OCI-LY1 (cell line): ENCODE results near the gene ZBTB5.
"Not testable (repeated sequence)": the region's sequence is repeated elsewhere in the genome, so short reads cannot be mapped to it uniquely, and the experiment has no call there.

Experiments used
- H2AFZ ChIP-seq: fragments of 200-600 bp; sonication (generic), shearing (Covaris generic); 2 replicates; pipeline ENCODE4 v1.6.0; 2014; ENCODE audit warnings: antibody characterized with exemption, mild to moderate bottlenecking, low read length
- H3F3A ChIP-seq: fragments of 200-600 bp; sonication (generic), shearing (Covaris generic); 2 replicates; pipeline ENCODE4 v1.6.0; 2014; ENCODE audit warnings: mild to moderate bottlenecking, antibody characterized with exemption, low read length, moderate library complexity; ENCODE audit not compliant: insufficient read depth
- H3K27ac ChIP-seq: fragments of 200-600 bp; sonication (generic); 2 replicates; pipeline ENCODE4 v1.5.1; 2014; ENCODE audit warnings: low read length, mixed run types, mild to moderate bottlenecking, low read depth; ENCODE audit not compliant: poor library complexity, severe bottlenecking
- H3K27me3 ChIP-seq: fragments of 200-600 bp; sonication (generic); 2 replicates; pipeline ENCODE4 v1.6.0; 2014; ENCODE audit warnings: antibody characterized with exemption, mild to moderate bottlenecking, low read length, moderate library complexity; ENCODE audit not compliant: insufficient read depth
- H3K36me3 ChIP-seq: fragments of 200-600 bp; sonication (generic); 2 replicates; pipeline ENCODE4 v1.6.1; 2014; ENCODE audit warnings: mild to moderate bottlenecking, antibody characterized with exemption, low read length, moderate library complexity, mixed read lengths; ENCODE audit not compliant: insufficient read depth
- H3K4me1 ChIP-seq: fragments of 200-600 bp; sonication (generic); 2 replicates; pipeline ENCODE4 v1.5.1; 2014; ENCODE audit warnings: mild to moderate bottlenecking, low read length, moderate library complexity; ENCODE audit not compliant: insufficient read depth, severe bottlenecking
- H3K4me2 ChIP-seq: fragments of 200-600 bp; sonication (generic), shearing (Covaris generic); 2 replicates; pipeline ENCODE4 v1.6.1; 2014; ENCODE audit warnings: low read length
- H3K4me3 ChIP-seq: fragments of 200-600 bp; sonication (generic); 2 replicates; pipeline ENCODE4 v1.5.1; 2014; ENCODE audit warnings: low read length, low read depth, mild to moderate bottlenecking, mixed read lengths; ENCODE audit not compliant: poor library complexity, severe bottlenecking
- H3K79me2 ChIP-seq: fragments of 200-600 bp; shearing (Covaris generic); 2 replicates; pipeline ENCODE4 v1.6.1; 2016; ENCODE audit warnings: mixed run types, low read length, mixed read lengths; ENCODE audit not compliant: insufficient read depth
- H3K9ac ChIP-seq: fragments of 200-600 bp; sonication (generic), shearing (Covaris generic); 2 replicates; pipeline ENCODE4 v1.6.1; 2014; ENCODE audit warnings: mild to moderate bottlenecking, low read length, mixed read lengths
- H3K9me2 ChIP-seq: fragments of 200-600 bp; sonication (generic), shearing (Covaris generic); 2 replicates; pipeline ENCODE4 v1.6.1; 2014; ENCODE audit warnings: low read depth, mild to moderate bottlenecking, low read length, mixed read lengths
- H3K9me3 ChIP-seq: fragments of 200-600 bp; shearing (Covaris generic); 2 replicates; pipeline ENCODE4 v1.6.1; 2014; ENCODE audit warnings: low read length, mixed read lengths
- H4K20me1 ChIP-seq: fragments of 200-600 bp; sonication (generic), shearing (Covaris generic); 2 replicates; pipeline ENCODE4 v1.6.0; 2016; ENCODE audit warnings: mild to moderate bottlenecking, low read length; ENCODE audit not compliant: insufficient read depth
- CTCF ChIP-seq: fragments of 200-600 bp; sonication (generic), shearing (Covaris generic); IDR thresholded peaks from 2 replicates; pipeline ENCODE4 v1.5.1; 2017; ENCODE audit warnings: mild to moderate bottlenecking, antibody characterized with exemption, low read length, moderate library complexity, mixed read lengths
- EZH2 ChIP-seq: fragments of 200-600 bp; sonication (generic), shearing (Covaris generic); IDR thresholded peaks from 2 replicates; pipeline ENCODE4 v1.8.0; 2017; ENCODE audit warnings: borderline replicate concordance, mixed run types, mild to moderate bottlenecking, antibody characterized with exemption, low read length, moderate library complexity, mixed read lengths

The ZBTB5 gene

GRCh38 chr9:37404590-37404989 is 60.7 kb downstream of the ZBTB5 start:
- H3K4me1 ChIP-seq = peaks cover 99% of the 10 kb centered on the region
- H3K27ac ChIP-seq = peak overlapping the region; percentile 100
- H3F3A ChIP-seq = 0 out of 2 replicates have a peak, but pooled peaks cover 1% of the 10 kb centered on the region
- H3K9ac ChIP-seq = peak overlapping the region; percentile 89
- H3K4me2 ChIP-seq = peak overlapping the region; percentile 85
- no peak overlapping the region for H2AFZ ChIP-seq
- TF ChIP-seq EZH2 (no peak), CTCF (peak; percentile 14; the same call in 1 of the 2 replicates)
- H3K36me3 ChIP-seq = no peaks in the 10 kb centered on the region
- H3K9me3 ChIP-seq = no peaks in the 10 kb centered on the region
- no peaks in the 10 kb centered on the region for H3K27me3 ChIP-seq
- H3K4me3 ChIP-seq = peak overlapping the region; percentile 58
- no peaks in the 10 kb centered on the region for H3K9me2 ChIP-seq
- no peaks in the 10 kb centered on the region for H4K20me1 ChIP-seq
- no peaks in the 10 kb centered on the region for H3K79me2 ChIP-seq

- Histone ChIP-seq H3K4me1 (peaks cover 94% of the 10 kb centered on the region), H4K20me1 (no peaks in the 10 kb centered on the region), H2AFZ (no peak overlapping the region), H3K27me3 (no peaks in the 10 kb centered on the region), H3K79me2 (no peaks in the 10 kb centered on the region), H3K4me3 (no peak overlapping the region), H3K36me3 (no peaks in the 10 kb centered on the region), H3K9ac (peak overlapping the region; percentile 53), H3K9me3 (no peaks in the 10 kb centered on the region), H3F3A (no peaks in the 10 kb centered on the region; the same call in 1 of the 2 replicates), H3K9me2 (no peaks in the 10 kb centered on the region), H3K4me2 (peak overlapping the region; percentile 20; the same call in 1 of the 2 replicates), H3K27ac (peak overlapping the region; percentile 100)
- TF ChIP-seq EZH2 (no peak), CTCF (no peak)
Measured at GRCh38 chr9:37399336-37399735, 65.9 kb downstream of the ZBTB5 start.

GRCh38 chr9:37398464-37399025 is 66.7 kb downstream of the ZBTB5 start:
- no peaks in the 10 kb centered on the region; the same call in 1 of the 2 replicates for H3F3A ChIP-seq
- no peaks in the 10 kb centered on the region for H3K27me3 ChIP-seq
- peak overlapping the region; percentile 11 for H3K4me3 ChIP-seq
- H3K9me3 ChIP-seq = no peaks in the 10 kb centered on the region
- H4K20me1 ChIP-seq = no peaks in the 10 kb centered on the region
- H3K9ac ChIP-seq = peak overlapping the region; percentile 53; the same call in 1 of the 2 replicates
- H3K9me2 ChIP-seq = no peaks in the 10 kb centered on the region
- H3K4me2 ChIP-seq = peak overlapping the region; percentile 20; the same call in 1 of the 2 replicates
- H3K27ac ChIP-seq = peak overlapping the region; percentile 100
- H3K36me3 ChIP-seq = no peaks in the 10 kb centered on the region
- TF ChIP-seq CTCF (no peak), EZH2 (no peak)
- peaks cover 94% of the 10 kb centered on the region for H3K4me1 ChIP-seq
- no peak overlapping the region for H2AFZ ChIP-seq
- no peaks in the 10 kb centered on the region for H3K79me2 ChIP-seq

- H3K36me3 ChIP-seq, H3K9ac ChIP-seq, H3K4me3 ChIP-seq, H3K9me3 ChIP-seq, H4K20me1 ChIP-seq, H3K9me2 ChIP-seq, H2AFZ ChIP-seq, H3K27me3 ChIP-seq, H3K4me2 ChIP-seq, H3K79me2 ChIP-seq, H3F3A ChIP-seq: not testable (repeated sequence)
- Histone ChIP-seq H3K4me1 (peaks cover 89% of the 10 kb centered on the region), H3K27ac (peak overlapping the region; percentile 100)
Measured at GRCh38 chr9:37397948-37398347, 67.3 kb downstream of the ZBTB5 start.
